ENCODE results near the gene BICC1.
"Not testable (repeated sequence)": the region's sequence is repeated elsewhere in the genome, so short reads cannot be mapped to it uniquely, and the experiment has no call there.

Gene BICC1

DNA sequence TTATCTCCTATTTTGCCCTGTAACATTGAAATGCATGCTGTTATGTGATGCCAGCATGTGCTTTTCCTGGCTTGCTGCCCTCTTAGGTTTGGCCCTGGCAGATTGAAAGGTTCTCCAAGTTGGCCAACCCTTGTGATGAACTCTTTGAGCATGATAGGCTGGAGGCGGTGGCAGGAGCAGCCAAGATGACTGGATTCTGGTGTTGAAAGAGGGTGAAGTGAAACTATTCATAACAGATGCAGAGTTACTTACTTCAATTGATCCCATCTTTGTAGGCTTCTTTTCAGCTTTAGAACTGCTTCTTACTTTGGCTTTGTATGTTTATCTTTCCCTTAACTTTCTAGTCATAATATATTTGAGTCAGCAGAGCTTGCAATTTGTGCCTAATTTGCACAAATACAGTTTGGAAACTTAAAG, 57.6 kb downstream of the BICC1 start:
- DNase-seq, result no peak

DNA sequence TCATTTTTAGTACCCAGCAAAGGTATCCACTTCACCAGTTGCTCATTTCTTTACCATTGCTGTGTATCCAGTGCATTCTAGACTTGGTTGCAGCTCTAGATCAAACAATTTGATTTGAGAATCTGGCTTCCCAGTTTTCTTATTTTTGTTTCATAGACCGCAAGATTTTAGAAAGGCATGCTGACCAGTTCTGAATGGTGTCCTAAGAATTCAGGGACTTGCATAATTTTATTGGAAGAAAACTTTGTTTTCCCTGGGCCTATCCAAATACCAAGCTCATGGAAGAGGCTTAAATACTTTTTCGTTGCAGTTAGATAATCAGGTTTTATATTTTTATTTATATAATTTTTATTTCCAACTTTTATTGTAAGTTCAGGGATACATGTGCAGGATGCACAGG, 58.3 kb downstream of the BICC1 start:
- DNase-seq, result no peak

DNA sequence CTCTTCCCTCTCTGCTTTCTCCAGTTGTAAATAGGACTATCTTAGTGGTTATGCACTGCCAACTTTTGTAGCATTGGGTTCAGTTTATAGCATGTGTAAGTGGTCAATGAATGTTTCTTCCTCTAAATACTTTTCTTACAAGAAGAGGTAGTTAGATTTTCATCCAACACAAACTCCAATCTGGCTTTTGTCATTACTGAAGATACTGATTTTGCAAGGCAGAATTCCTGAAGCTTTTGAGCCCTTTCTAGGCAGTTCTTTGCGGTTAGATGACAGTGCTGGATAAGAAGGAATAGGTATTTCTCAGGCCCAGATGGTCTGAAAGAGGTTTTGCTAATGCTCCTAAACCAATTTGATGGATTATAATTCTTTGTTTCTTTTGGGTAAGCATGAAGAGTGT, 60.5 kb downstream of the BICC1 start:
- no peak for DNase-seq

DNA sequence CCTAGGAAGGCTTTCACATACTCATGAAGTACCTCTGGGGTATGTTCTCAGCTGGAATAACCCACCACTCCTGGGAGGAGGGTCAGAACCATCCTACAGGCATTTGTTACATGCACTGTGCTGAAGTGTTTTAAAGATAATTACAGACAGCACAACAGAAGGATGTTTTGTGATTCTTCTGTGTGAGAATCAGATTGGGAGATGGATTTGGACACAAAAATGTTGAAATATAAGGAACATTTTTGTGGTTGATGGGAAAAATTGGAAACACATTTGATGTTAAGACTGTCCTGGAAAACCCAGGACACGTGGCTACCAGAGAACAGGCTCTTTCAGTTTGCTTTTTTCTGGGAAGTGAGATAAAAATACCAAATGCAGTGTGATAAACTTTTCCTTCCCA, 61.4 kb downstream of the BICC1 start:
- DNase-seq, result no peak

DNA sequence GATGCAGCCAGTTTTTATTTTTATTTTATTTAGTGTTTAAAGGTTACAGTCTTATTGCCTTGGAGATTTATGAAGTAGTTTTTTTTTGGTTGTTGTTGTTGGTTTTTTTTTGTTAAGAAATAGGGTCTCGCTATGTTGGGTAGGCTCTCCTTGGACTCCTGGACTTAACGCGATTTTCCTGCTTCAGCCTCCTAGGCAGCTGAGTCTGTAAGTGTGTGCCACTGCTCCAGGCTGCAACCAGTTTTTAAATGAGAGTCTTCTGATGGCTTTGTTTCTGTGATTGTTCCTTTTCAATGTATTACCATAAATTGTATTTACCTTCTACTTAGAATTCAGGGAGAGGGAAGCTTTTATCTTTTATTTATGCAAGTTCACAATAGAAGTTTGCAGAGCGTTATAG, 62.8 kb downstream of the BICC1 start:
- DNase-seq, result no peak

DNA sequence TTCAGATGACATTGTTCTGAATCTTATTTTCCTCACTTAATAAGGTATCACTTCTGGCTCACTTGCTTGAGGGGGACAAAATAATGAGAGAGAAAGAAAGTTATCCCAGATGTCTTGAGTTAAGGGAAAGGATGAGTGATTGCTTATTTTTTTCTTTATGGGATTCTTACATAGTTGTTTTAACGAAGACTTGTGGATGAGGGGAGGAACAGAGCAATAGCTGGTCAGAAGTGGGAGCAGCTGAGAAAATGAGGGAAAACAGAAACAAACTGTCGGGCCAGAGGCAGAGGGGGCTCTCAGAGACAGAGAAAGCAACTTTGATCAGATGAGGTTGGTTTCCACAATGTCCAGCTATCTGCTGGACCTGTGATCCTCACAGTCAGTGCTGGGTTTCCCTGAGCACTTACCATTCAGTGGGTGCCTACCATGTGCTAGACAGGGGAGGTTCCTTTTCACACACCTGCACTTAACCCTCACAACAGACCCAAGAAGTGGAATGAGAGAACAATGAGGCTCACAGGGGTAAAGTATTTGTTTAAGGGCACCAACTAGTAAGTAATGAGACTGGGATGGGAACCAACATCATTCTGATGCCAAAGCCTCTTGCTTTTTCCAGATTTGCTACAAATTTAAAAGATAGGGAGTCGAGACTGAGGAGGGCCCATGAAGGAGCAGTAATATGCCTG, 64.2 kb downstream of the BICC1 start:
- no peak for DNase-seq

DNA sequence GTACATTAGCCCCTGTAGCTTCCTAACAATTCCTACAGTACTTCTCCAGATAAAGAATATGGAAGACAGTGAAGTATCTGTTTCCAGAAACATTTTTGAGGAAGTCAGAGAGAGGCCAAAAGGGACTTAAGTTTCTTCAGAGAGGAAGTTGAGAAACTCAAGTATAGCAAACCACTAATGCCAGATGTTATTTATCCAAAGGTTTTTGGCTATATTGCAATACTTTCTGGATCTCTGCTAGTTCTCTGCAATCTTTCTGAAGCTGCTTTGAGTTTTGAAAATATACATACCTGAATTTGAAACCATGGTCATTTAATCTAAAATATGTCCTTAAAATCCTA, 64.7 kb downstream of the BICC1 start:
- DNase-seq, result no peak

DNA sequence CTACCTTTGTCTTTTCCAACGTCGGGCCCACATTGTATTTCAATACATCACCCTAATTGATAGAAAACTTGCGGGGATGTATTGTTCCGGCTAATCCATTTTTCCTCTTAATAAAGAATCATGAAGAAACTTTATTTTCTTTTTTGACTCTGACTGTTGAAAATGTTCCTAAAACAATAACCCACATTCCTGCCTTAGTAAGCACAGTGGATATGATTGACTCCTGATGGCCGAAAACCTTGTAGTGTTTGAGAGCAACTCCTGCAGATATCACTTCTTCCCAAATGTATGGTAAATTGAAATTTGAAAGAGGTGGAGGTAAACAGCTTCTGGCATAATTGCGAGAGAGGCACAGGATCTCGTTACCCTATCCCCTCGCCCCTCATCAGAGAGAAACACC, 65.7 kb downstream of the BICC1 start:
- DNase-seq, result no peak

DNA sequence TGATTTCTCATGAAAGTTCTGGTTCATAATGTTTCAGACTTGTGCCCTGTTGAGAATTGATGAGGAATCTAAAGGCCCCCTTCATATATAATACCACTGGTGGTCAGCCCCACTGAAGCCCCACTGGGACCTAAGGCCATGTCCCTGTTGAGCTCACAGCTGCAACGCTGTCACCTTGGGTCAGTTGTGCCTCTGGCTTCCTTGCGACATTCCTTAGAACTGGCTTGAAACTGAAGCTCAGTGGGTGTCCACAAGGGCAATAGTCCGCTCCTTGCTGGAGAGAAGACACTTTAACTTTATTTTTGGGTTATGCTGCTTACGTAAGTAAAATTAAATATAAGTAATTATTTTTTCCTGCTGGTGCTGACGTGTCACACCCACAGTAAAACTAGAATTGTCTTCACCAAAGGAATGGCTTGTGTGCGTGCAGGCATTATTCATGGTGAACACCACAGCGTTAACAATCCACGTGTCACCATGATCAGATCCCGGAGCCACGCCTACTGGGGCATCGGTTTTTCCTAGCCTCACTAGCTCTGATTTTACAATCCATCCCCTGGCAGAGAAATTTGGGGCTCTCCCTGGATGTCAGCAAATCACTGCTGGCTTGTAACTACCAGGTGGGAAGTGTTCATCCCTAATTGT, 66.5 kb downstream of the BICC1 start:
- DNase-seq, result no peak

DNA sequence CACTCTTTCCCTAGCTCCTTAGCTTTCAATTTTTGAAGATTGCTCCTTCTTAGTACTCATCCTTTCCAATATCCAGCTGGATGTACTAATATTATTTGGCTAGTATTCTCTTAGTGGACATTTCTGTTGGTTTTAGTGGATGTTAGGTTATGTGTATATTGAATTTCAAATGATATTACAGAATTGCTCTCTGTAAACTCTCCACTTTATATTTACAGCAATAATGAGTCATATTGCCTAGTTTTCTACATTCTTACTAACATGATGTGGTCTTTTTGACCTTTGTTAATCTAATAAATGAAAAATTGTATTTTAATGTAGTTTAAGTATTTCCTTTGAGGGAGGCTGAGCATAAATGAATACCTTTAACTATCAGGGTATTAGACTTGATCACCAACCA, 69.4 kb downstream of the BICC1 start:
- DNase-seq, result no peak

DNA sequence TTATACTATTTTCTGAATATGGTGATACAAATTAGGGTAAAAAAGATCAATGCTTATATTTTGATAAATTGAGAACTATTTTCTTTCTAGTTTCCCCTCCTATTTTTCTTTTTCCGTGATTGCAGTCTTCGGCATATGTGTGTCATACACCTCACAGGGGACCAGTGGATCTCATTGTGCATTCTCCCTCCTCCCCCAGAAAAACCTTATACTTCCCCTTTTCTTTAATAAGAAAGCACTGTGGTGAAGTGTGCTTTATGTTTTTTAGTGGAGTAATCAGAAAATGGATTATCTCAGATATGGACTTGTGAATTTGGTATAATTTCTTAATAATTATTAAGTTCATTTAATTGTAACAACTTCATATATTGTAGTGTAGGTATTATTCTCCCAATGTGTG, 72.8 kb downstream of the BICC1 start:
- DNase-seq, result no peak

DNA sequence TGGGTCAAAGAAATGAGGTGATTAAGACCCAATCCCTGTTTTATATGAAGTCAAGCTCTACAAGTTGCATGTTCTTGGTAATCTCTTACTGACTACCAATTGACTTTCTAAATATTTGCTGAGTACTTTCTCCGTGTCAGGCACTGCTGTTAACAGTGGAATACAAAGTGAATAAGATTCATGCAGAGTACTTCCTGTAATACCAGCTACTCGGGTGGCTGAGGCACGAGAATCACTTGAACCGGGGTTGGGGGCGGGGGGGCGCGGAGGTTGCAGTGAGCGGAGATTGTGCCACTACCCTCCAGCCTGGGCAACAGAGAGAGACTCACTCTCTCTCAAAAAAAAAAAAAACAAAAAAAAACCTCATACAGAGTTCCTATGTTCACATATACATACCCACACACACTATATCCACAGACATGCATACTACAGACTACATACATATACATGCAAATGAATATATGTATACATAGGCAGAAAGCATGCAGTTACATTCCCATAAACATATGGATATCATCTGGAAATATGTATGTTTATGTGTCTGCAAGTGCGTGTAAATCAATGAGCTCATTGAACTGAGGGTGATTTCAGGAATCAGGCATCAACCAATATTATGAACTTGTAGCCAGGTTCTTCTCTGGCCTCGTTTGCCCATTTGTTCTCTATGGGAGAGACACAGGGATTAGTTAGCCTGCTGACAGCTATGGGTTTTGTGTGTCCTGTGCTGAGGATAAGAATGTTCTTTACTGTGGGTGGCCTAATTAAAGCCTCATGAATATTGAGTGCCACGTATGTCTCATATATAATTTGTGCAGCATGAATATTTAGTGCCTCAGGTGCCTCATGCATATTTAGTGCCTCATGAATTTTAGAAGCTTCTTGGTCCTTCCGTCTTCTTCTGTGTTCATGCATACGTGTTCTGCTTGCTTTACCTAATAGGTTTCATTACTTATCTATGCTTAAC, 73.9 kb downstream of the BICC1 start:
- DNase-seq, result no peak

DNA sequence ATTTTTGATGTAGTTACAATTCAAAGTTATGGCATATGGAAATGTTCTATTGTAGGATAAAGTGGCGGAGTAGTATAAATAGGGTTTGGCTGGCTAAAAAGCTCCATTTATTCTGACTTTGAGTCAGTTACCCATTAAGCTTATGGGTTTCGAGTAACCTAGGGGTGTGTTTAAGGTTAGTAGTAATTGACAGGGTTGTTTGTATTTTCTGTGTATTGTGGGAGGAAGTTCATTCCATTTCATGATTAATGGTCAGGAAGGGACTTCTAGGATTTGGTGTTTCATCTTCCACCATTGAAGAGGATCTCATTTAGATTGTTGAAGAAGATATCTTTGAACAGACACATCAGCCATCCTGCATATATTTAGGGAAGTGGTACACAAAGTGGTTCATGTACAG, 75.0 kb downstream of the BICC1 start:
- no peak for DNase-seq

DNA sequence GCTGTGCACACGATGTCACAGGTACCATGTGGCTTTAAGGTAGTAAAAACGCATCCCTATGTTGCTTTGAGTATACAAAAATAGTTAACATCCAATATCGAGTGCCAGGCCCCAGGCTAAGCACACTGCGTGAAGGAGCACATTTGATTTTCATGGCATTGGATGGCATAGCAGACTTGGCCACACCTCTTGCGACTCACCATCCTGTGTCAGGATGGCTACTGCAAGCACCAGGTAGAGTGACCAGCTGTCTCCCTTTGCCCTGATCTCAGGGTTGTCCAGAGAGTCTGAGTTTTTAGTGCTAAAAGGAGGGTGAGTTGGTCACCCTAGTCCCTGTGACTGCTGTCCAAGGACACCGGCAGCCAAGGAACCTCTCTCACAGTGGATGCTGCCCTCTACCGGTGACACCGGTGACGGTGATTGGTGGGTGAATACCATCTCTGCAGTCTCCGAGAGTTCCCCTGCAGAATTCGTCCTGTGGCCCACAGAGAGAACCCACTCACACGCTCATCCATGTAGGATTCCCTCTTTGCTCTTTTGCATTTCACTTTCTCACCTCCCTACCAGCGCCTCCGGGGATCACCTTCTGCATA, 76.1 kb downstream of the BICC1 start:
- no peak for DNase-seq

DNA sequence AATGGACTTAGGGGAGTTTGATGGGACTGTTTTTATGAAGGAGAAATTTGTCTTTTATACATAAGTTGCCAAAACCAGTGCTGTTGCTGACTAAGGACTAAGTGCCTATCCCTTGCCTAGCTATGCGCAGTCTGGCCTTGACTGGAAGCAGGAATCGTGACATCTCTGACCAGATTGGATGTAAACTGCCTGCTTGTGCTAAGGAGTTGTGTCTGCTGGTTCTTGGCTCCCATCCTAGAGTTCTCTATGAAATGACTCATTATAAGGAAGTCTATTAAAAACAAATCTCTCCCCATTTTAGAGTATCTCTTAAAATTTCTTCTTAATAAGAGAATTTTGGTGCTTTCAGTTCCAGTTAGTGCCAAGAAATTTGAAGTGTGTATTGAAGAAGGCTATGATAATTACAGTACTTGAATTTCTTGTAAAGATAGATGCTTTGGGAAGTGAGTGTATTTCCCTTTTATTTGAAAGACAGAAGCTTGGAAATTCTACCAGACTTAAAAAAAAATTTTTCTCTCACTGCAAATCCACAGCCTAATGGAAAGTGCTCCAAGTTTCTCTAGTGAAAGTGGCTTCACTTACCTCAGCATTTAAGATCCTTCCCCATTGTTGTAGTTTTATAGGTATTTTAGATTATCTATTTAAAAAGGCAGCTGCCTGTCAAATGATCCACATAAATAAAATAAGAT, 77.6 kb downstream of the BICC1 start:
- DNase-seq, result no peak

DNA sequence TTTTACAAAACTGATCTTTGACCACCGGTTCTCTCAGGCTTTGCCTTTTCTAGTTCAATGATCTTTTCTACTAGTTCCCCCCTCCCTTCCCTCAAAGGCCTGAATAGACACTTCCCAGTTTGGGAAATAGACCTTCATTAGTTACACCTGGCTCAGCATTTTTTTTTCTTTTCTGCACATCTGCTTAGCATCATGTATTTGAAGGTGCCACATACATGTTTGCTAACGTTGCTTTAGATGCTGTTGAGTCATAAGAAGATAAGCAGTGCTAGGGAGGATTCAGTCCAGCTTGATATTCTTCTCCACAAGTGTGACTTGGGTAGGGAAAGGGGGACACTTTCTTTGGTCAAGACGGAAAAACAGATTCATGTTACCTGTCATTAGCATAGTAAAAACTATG, 78.3 kb downstream of the BICC1 start:
- DNase-seq, result no peak

DNA sequence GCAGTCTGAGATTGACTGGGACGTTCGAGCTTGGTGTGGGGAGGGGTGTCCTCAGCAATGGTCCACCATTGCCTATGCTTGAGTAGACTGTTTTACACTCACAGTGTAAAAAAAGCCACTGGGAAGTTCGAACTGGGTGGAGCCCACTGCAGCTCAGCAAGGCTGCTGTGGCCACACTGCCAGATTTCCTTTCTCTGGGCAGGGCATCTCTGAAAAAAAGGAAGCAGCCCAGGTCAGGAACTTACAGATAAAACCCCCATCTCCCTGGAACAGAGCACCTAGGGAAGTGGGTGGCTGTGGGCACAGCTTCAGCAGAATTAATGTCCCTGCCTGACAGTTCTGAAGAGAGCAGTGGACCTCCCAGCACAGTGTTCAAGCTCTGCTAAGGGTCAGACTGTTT, 80.3 kb downstream of the BICC1 start:
- DNase-seq, result no peak

DNA sequence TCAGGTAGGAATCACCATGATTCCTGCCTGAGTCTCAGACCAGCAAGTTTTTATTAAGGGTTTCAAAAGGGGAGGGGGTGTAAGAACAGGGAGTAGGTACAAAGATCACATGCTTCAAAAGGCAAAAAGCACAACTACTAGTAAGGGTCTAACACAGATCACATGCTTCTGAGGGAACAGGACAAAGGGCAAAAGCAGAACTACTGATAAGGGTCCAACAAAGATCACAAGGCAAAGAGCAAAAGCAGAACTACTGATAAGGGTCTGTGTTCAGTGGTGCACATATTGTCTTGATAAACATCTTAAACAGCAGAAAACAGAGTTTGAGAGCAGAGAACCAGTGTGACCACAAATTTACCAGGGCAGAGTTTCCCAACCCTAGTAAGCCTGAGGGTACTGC, 84.5 kb downstream of the BICC1 start:
- not testable (repeated sequence) for DNase-seq

DNA sequence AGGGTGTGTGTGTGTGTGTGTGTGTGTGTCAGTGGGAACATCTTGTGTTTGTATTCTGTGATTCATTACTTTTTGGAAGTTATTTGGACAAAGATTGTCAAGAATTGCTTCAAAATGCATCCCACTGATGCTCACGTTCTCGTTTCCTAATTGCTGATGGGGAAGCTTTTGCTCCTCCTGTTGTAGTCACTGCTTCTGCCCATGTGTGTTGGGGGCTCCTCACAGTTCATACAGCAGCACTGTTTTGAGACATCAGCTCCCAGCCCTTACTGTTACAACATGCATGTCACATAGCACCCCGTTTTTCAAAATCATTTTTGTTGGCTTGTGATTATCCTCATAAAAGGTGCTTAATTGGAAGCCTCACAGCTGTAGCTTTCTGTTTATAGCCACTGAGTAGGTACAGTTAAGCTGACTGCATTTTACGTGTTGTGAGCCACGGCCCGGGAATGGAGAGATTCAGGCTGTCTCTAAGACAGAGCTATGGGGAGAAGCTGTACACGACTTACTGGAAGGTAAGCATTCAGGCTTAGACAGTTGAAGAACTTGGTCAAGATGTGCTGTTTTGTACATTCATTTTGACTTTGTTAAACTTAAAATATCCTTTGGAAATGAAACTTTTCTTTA, 87.4 kb downstream of the BICC1 start:
- DNase-seq, result no peak

DNA sequence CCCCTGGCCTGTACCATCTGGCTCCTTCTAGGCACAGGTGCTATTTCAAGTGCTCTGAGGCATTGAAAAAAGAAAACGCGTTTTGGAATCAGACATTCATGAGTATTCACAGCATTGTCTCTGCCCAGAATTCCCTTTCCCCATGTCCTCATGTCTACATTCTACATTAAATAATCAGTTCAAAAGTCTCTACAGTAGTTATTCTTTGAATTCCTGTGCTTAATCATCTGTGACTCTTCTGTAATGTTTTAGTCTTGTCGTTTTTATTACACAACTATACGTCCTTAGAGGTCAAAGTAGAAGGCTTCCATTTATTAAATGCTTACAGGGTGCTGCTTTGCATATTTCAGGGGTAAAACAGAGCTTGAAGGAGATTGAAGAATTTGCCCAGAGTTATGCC, 95.7 kb downstream of the BICC1 start:
- DNase-seq, result no peak

DNA sequence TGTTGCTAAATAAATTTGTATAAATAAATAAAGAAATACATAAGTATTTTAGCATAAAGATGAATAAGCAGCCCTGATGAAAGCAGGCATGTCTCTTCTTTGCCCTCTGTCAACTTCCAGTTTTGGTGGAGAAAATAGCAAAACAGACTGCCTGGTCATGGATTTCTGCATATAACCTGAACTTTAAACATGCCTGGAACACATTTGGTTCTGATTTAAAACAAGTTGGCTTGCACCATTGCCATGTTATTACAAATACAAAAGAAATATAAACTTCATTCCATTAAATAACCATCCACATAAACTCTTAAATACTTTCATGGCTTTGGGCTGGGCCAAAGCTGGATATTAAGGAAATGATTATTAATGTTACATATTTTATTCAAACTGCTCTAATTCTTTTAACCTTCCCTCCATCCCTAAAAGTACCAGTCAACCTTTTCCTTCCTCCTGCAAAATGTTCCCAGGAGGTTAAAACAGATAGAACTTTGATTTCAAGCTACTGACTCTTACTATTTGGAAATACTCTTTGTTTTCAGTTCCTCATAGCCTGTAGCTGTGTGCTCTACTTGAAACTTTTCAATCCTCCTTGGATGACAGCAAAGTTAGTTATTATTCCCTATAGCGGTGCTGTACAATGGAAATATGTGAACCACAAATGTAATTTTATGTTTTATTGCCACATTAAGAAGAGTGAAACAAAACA, 96.3 kb downstream of the BICC1 start:
- DNase-seq, result no peak
